Sigmoid colon (tissue), 4 donors: ENCODE data around the gene NAGPA.
A peak's percentile ranks its signal among the peaks of the same experiment; 100 is the strongest.

Experiments used
- POLR2A ChIP-seq, 2 donors: fragments of 450-650 bp; IDR thresholded peaks; one replicate each; pipeline ENCODE4 v1.6.1; 2016; ENCODE audit warnings: antibody characterized with exemption in 2 of 2, mild to moderate bottlenecking in 2 of 2, moderate library complexity in 2 of 2
- POLR2AphosphoS5 ChIP-seq, 4 donors: sonication (generic); formaldehyde crosslinking; IDR thresholded peaks; one replicate each; pipeline ENCODE4 v1.6.1; 2017; ENCODE audit warnings: antibody characterized with exemption in 4 of 4
- TF ChIP-seq, protein P1 (sequence below), 4 experiments: fragments of 450-650 bp in 3 of 4; fragments of 200-600 bp in 1 of 4; IDR thresholded peaks; one replicate each; pipeline ENCODE4 v1.5.1; 2016 to 2019; ENCODE audit warnings: antibody characterized with exemption in 4 of 4, mild to moderate bottlenecking in 3 of 4, moderate library complexity in 2 of 4

DNA sequence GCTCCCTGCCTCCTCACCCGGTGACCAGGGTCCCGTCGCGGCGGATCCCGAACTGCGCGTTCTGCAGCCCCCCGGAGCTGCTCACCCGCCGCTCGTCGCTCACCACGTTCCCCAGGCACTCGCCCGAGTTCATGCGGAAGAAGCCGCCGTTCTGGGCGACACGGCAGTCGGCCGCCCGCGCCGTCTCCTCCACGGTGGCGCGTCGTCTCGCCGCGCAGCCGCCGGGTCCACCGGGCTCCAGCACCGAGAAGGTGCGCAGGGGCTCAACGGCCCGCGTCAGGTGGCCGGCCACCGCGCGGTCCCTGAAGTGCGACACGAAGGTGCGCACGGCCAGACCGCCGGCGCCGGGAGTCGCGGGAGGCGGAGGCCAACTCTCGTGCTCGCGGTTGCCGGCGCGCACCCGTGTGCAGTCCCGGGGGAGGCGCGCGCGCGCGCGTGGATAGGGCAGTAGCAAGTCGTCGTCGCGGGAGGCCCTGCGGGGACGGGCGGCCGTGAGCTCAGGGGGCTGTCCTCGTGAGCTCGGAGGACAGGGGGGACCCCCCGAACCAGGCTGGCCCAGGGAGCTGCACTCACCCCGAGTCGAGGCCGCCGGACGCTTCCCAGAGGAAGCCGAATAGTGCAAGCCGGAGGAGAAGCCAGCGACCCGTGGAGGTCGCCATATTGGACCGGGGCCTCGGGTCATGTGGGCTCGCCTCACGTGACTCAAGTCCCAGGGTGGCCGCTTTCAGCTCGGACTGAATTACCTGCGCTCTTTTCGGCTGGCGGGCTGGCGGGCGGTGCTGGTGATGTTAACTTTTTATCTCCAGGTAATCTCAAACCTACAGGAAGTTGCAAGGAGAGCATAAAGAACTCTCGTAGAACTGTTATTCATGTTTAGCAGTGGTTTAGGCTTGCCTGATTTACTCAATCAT is at the start of gene NAGPA:
- TF ChIP-seq POLR2AphosphoS5 (IDR thresholded peaks at IDR 0.05) = peak; percentile 74 to 84 (median 78)
- TF ChIP-seq, protein P1, sequence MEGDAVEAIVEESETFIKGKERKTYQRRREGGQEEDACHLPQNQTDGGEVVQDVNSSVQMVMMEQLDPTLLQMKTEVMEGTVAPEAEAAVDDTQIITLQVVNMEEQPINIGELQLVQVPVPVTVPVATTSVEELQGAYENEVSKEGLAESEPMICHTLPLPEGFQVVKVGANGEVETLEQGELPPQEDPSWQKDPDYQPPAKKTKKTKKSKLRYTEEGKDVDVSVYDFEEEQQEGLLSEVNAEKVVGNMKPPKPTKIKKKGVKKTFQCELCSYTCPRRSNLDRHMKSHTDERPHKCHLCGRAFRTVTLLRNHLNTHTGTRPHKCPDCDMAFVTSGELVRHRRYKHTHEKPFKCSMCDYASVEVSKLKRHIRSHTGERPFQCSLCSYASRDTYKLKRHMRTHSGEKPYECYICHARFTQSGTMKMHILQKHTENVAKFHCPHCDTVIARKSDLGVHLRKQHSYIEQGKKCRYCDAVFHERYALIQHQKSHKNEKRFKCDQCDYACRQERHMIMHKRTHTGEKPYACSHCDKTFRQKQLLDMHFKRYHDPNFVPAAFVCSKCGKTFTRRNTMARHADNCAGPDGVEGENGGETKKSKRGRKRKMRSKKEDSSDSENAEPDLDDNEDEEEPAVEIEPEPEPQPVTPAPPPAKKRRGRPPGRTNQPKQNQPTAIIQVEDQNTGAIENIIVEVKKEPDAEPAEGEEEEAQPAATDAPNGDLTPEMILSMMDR (IDR thresholded peaks at IDR 0.05) = no peak
- peak in 1 of 2 donors; percentile 23 for TF ChIP-seq POLR2A (IDR thresholded peaks at IDR 0.05)
